NCI-H1105 (cell line): ENCODE results near the gene PIK3CG.
"Not testable (repeated sequence)": the region's sequence is repeated elsewhere in the genome, so short reads cannot be mapped to it uniquely, and the experiment has no call there.

Experiments used
- DNase-seq: peaks from one replicate; lab custom pipeline; 2025; lab: John Stamatoyannopoulos, UW

The PIK3CG gene

GRCh38 chr7:106938803-106939202, 73.7 kb downstream of the PIK3CG start:
- DNase-seq = no peak

- no peak for DNase-seq
These were observed 79.1 kb downstream of the PIK3CG start for GRCh38 chr7:106944035-106944665.

- DNase-seq = peak; percentile 64
These were observed 82.2 kb downstream of the PIK3CG start for GRCh38 chr7:106947244-106947728.

GRCh38 chr7:106952001-106952657, 87.0 kb downstream of the PIK3CG start:
- DNase-seq = no peak

GRCh38 chr7:106952658-106953231, 87.7 kb downstream of the PIK3CG start:
- no peak for DNase-seq

GRCh38 chr7:106954840-106955239, 89.8 kb downstream of the PIK3CG start:
- no peak for DNase-seq

GRCh38 chr7:106955857-106956256, 90.8 kb downstream of the PIK3CG start:
- DNase-seq = not testable (repeated sequence)
